IMR-90 (cell line): ENCODE measurements around the gene MAVS. TPM values are rescaled to one million over a fixed set of nuclear protein-coding genes. Genes with fewer than 3 reads are reported as not detected.

ENCODE experiments used
- ATAC-seq: fragments of 200-7000 bp; cut with Tn5 transposase; 2 replicates; pipeline ENCODE4 v1.9.1; 2020; ENCODE audit warnings: low read depth, mild to moderate bottlenecking, moderate library complexity
- BruUV-seq: library from RNA; stranded (reverse); fragments of 400-500 nt; replicated peaks from 2 replicates; lab custom pipeline; 2021; lab: Mats Ljungman, UMichigan
- CTCF ChIA-PET: fragments of 300-600 bp; formaldehyde crosslinking; extraction: SDS; loops from one replicate; lab custom pipeline; 2021; ENCODE audit warnings: antibody characterized with exemption; lab: Yijun Ruan, JAX
- POLR2A ChIA-PET: fragments of 300-600 bp; sonication (Branson Sonifier 250); formaldehyde crosslinking; loops from one replicate; lab custom pipeline; 2022; ENCODE audit warnings: antibody characterized with exemption; ENCODE audit not compliant: unreplicated experiment; lab: Charles Lee
- DNase-seq: peaks from one replicate; pipeline ENCODE4 v3.0.0; 2013
- H2AFZ ChIP-seq: replicated peaks from 2 replicates; pipeline ENCODE3; 2013; ENCODE audit warnings: low read length, mild to moderate bottlenecking; ENCODE audit not compliant: poor library complexity
- H2AK5ac ChIP-seq: 2 replicates; pipeline ENCODE4 v1.6.1; 2013; ENCODE audit warnings: low read depth, low read length, inconsistent platforms
- H2AK9ac ChIP-seq: replicated peaks from 2 replicates; pipeline ENCODE3; 2013; ENCODE audit warnings: mild to moderate bottlenecking, low read depth, low read length, moderate library complexity; ENCODE audit not compliant: poor library complexity
- H2BK120ac ChIP-seq: 2 replicates; pipeline ENCODE4 v1.6.1; 2013; ENCODE audit warnings: low read depth, low read length, inconsistent platforms
- H2BK15ac ChIP-seq: 3 replicates; pipeline ENCODE4 v1.6.1; 2013; ENCODE audit warnings: low read depth, low read length, inconsistent platforms
- H2BK20ac ChIP-seq: 2 replicates; pipeline ENCODE4 v1.6.1; 2013; ENCODE audit warnings: low read depth, mild to moderate bottlenecking, inconsistent platforms, low read length, moderate library complexity
- H2BK5ac ChIP-seq: 2 replicates; pipeline ENCODE4 v1.6.1; 2013; ENCODE audit warnings: mild to moderate bottlenecking, low read depth, low read length, inconsistent platforms; ENCODE audit not compliant: poor library complexity, severe bottlenecking
- H3K14ac ChIP-seq: replicated peaks from 2 replicates; pipeline ENCODE4 v1.6.1; 2013; ENCODE audit warnings: low read depth, low read length, inconsistent platforms
- H3K18ac ChIP-seq: 2 replicates; pipeline ENCODE4 v1.6.1; 2013; ENCODE audit warnings: low read depth, low read length, control low read depth
- H3K23ac ChIP-seq: 2 replicates; pipeline ENCODE4 v1.6.1; 2013; ENCODE audit warnings: low read depth, low read length, inconsistent platforms
- H3K27ac ChIP-seq: 2 replicates; pipeline ENCODE4 v1.5.1; 2013; ENCODE audit warnings: mild to moderate bottlenecking, control low read depth, low read length; ENCODE audit not compliant: insufficient read depth
- H3K27me3 ChIP-seq: 2 replicates; pipeline ENCODE4 v1.6.1; 2013; ENCODE audit warnings: low read length; ENCODE audit not compliant: control insufficient read depth, insufficient read depth
- H3K36me3 ChIP-seq: 2 replicates; pipeline ENCODE4 v1.6.1; 2013; ENCODE audit warnings: low read length, mixed read lengths; ENCODE audit not compliant: control insufficient read depth, insufficient read depth
- H3K4ac ChIP-seq: 2 replicates; pipeline ENCODE4 v1.6.1; 2013; ENCODE audit warnings: low read depth, low read length, inconsistent platforms
- H3K4me1 ChIP-seq: 2 replicates; pipeline ENCODE4 v1.6.1; 2013; ENCODE audit warnings: low read length, mixed read lengths; ENCODE audit not compliant: control insufficient read depth, insufficient read depth
- H3K4me2 ChIP-seq: 2 replicates; pipeline ENCODE4 v1.6.1; 2013; ENCODE audit warnings: low read depth, mild to moderate bottlenecking, control low read depth, low read length, moderate library complexity
- H3K4me3 ChIP-seq: 2 replicates; pipeline ENCODE4 v1.5.1; 2013; ENCODE audit warnings: low read depth, mild to moderate bottlenecking, control low read depth, low read length, moderate library complexity; ENCODE audit not compliant: insufficient read depth
- H3K56ac ChIP-seq: 2 replicates; pipeline ENCODE4 v1.6.1; 2013; ENCODE audit warnings: low read length, inconsistent platforms; ENCODE audit not compliant: insufficient read depth; ENCODE audit errors: extremely low read depth
- H3K79me1 ChIP-seq, 2 experiments: 2 replicates each; pipeline ENCODE4 v1.6.1; 2013; ENCODE audit warnings: low read length in 2 of 2, inconsistent platforms in 1 of 2, low read depth in 1 of 2
- H3K9ac ChIP-seq: 2 replicates; pipeline ENCODE4 v1.6.1; 2013; ENCODE audit warnings: low read depth, low read length, control low read depth
- H3K9me1 ChIP-seq: 2 replicates; pipeline ENCODE4 v1.6.1; 2013; ENCODE audit warnings: low read length, inconsistent platforms; ENCODE audit not compliant: insufficient read depth
- H3K9me3 ChIP-seq: 2 replicates; pipeline ENCODE4 v1.6.1; 2013; ENCODE audit warnings: low read length; ENCODE audit not compliant: control insufficient read depth, insufficient read depth
- H4K20me1 ChIP-seq: 2 replicates; pipeline ENCODE4 v1.6.1; 2013; ENCODE audit warnings: low read length, inconsistent platforms; ENCODE audit not compliant: insufficient read depth
- H4K5ac ChIP-seq: 2 replicates; pipeline ENCODE4 v1.6.1; 2013; ENCODE audit warnings: mild to moderate bottlenecking, low read depth, low read length, control low read depth
- H4K8ac ChIP-seq, 2 experiments: 2 replicates each; pipeline ENCODE4 v1.6.1; 2013; ENCODE audit warnings: low read depth in 2 of 2, low read length in 2 of 2, control low read depth in 1 of 2, inconsistent platforms in 1 of 2
- H4K91ac ChIP-seq: 2 replicates; pipeline ENCODE4 v1.6.1; 2013; ENCODE audit warnings: low read depth, low read length, inconsistent platforms; ENCODE audit not compliant: insufficient read depth
- CEBPB ChIP-seq: IDR thresholded peaks from 2 replicates; pipeline ENCODE4 v1.6.1; 2012; ENCODE audit warnings: low read depth, low read length, improper control_type of control experiment
- WGBS, 2 experiments: methylation state at CpG; one replicate each; pipeline versions ENCODE4 v1.1.5 to v1.1.7; 2013; ENCODE audit warnings: missing lambda C conversion rate in 2 of 2; ENCODE audit not compliant: insufficient read length in 1 of 2; ENCODE audit errors: extremely low coverage in 2 of 2; 5-methylcytosine and 5-hydroxymethylcytosine counted together
- dilution Hi-C: fragments of 300-500 bp; cut with HindIII; formaldehyde crosslinking; loops from one replicate; pipeline ENCODE4 v1.14.3; 2018; ENCODE audit warnings: low sequenced_read_pairs; ENCODE audit not compliant: unreplicated experiment
- in situ Hi-C: fragments of 300-500 bp; cut with MboI; formaldehyde crosslinking; loops from 3 replicates; pipeline ENCODE4 v1.14.3; 2019; ENCODE audit warnings: low sequenced_read_pairs, inconsistent platforms, mixed read lengths
- intact Hi-C: fragments of 100-400 bp; cut with micrococcal nuclease; formaldehyde crosslinking; loops from 2 replicates; pipeline ENCODE4 v1.10.0; 2022
- polyA plus RNA-seq, 3 experiments: library from polyadenylated mRNA; depleted of rRNA; stranded (reverse); fragments of >200 nt; gene quantifications; 2 replicates each; pipeline ENCODE4 v1.2.3, GENCODE V29; 2012; ENCODE audit warnings: low replicate concordance in 1 of 3
- total RNA-seq: library from RNA; depleted of rRNA; stranded (reverse); fragments of >200 nt; gene quantifications from 2 replicates; pipeline ENCODE4 v1.2.3, GENCODE V29; 2012
- TF ChIP-seq, protein P1 (sequence below): fragments of 150-350 bp; IDR thresholded peaks from 2 replicates; pipeline ENCODE4 v1.6.1; 2017; ENCODE audit warnings: mild to moderate bottlenecking, antibody characterized with exemption, low read length, low read depth

The MAVS gene
- total and polyA plus RNA-seq, 2 of the 4 experiments (the other 2 are of a cell fraction) = 10.4 to 15.6 TPM

- WGBS, 2 experiments = no CpG with 5 or more reads among the region's 4 CpGs
- ChIA-PET CTCF (no interaction called here), POLR2A (no interaction called here)
- no peak overlapping the region for H3K4me3 ChIP-seq
- 0 out of 2 replicates have a peak overlapping the region, but pooled peaks have one; percentile 7 for H3K14ac ChIP-seq
- intact Hi-C loops (no loop called here), dilution Hi-C loops (no loop called here), in situ Hi-C loops (loop anchor here (10.0 kb wide), 1 partner anchor 188 kb away; no protein-coding TSS in a partner anchor)
- no peak overlapping the region for H2AK5ac ChIP-seq
- H3K36me3 ChIP-seq = peaks cover 7% of the 10 kb centered on the region
- H3K4me2 ChIP-seq = peak overlapping the region; percentile 36
- peaks cover 100% of the 10 kb centered on the region for H4K20me1 ChIP-seq
- H3K27me3 ChIP-seq = no peaks in the 10 kb centered on the region
- no peak overlapping the region for H2BK5ac ChIP-seq
- H3K18ac ChIP-seq = no peak overlapping the region
- H3K4ac ChIP-seq = no peak overlapping the region
- TF ChIP-seq, protein P1, sequence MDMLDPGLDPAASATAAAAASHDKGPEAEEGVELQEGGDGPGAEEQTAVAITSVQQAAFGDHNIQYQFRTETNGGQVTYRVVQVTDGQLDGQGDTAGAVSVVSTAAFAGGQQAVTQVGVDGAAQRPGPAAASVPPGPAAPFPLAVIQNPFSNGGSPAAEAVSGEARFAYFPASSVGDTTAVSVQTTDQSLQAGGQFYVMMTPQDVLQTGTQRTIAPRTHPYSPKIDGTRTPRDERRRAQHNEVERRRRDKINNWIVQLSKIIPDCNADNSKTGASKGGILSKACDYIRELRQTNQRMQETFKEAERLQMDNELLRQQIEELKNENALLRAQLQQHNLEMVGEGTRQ = no peak
- peak; percentile 64 for TF ChIP-seq CEBPB
- ATAC-seq (peak; percentile 24), DNase-seq (peak; percentile 43)
- H2BK20ac ChIP-seq = no peak overlapping the region
- H4K8ac ChIP-seq = no peak overlapping the region
- no peak overlapping the region for H2BK120ac ChIP-seq
- H3K27ac ChIP-seq = no peak overlapping the region
- no peak overlapping the region for H3K9ac ChIP-seq
- no peak overlapping the region for H3K56ac ChIP-seq
- no peak overlapping the region for H4K5ac ChIP-seq
- peaks cover 0 to 31% of the 10 kb centered on the region in 2 experiments; a peak in 2 of 4 replicates for H3K79me1 ChIP-seq
- H3K23ac ChIP-seq = no peak overlapping the region
- H2AFZ ChIP-seq = no peak overlapping the region
- peaks cover 29% of the 10 kb centered on the region for H3K4me1 ChIP-seq
- H3K9me1 ChIP-seq = peaks cover 22% of the 10 kb centered on the region
- no TSS peak for BruUV-seq
- H2AK9ac ChIP-seq = no peak overlapping the region
- no peaks in the 10 kb centered on the region for H3K9me3 ChIP-seq
- no peak overlapping the region for H2BK15ac ChIP-seq
- H4K91ac ChIP-seq = no peak overlapping the region
Observed at GRCh38 chr20:3896302-3896701, 49.7 kb downstream of the MAVS start.
